GM12878 (cell line): ENCODE measurements around the gene NUDT3. TPM values are rescaled to one million over a fixed set of nuclear protein-coding genes. Genes with fewer than 3 reads are reported as not detected.

Source experiments
- ATAC-seq: fragments of 200-7000 bp; cut with Tn5 transposase; 3 replicates; pipeline ENCODE4 v1.9.1; 2020; ENCODE audit warnings: mild to moderate bottlenecking, moderate library complexity
- BruUV-seq: library from RNA; stranded (reverse); fragments of 400-500 nt; replicated peaks from 2 replicates; lab custom pipeline; 2021; lab: Mats Ljungman, UMichigan
- CTCF ChIA-PET: fragments of 300-600 bp; sonication (Branson Sonifier 250); formaldehyde crosslinking; extraction: SDS; loops from one replicate; lab custom pipeline; 2021; ENCODE audit warnings: inconsistent platforms; lab: Yijun Ruan, JAX
- POLR2A ChIA-PET: fragments of 350-600 bp; formaldehyde crosslinking; extraction: SDS; loops from one replicate; lab custom pipeline; 2021; ENCODE audit warnings: inconsistent platforms; lab: Charles Lee
- RAD21 ChIA-PET: fragments of 300-600 bp; sonication (Branson Sonifier 250); formaldehyde crosslinking; loops from one replicate; lab custom pipeline; 2023; ENCODE audit warnings: antibody characterized with exemption; ENCODE audit not compliant: unreplicated experiment; lab: Charles Lee
- SMC1A ChIA-PET: fragments of 300-600 bp; sonication (Branson Sonifier 250); formaldehyde crosslinking; loops from one replicate; lab custom pipeline; 2023; ENCODE audit not compliant: unreplicated experiment, uncharacterized antibody; lab: Charles Lee
- DNase-seq: peaks from one replicate; pipeline ENCODE4 v3.0.0-alpha.2; 2011; ENCODE audit warnings: low read depth, low spot score
- FAIRE-seq: peaks from 3 replicates; lab custom pipeline; 2011; peaks lifted over from hg19 to GRCh38; lab: Jason Lieb, UNC
- H2AFZ ChIP-seq: 2 replicates; pipeline ENCODE4 v1.6.0; 2011; ENCODE audit warnings: low read depth, low read length, control low read depth; ENCODE audit not compliant: control insufficient read depth
- H3K27ac ChIP-seq: 2 replicates; pipeline ENCODE4 v1.5.1; 2011; ENCODE audit warnings: control low read depth; ENCODE audit not compliant: control insufficient read depth, insufficient read depth
- H3K27me3 ChIP-seq, 2 experiments: replicated peaks in 1 of 2; 2 replicates each; pipeline versions ENCODE4 v1.6.0 to v1.6.1; 2011; ENCODE audit warnings: low read length in 1 of 2; ENCODE audit not compliant: control insufficient read depth in 2 of 2, insufficient read depth in 2 of 2
- H3K36me3 ChIP-seq, 2 experiments: 2 replicates each; pipeline ENCODE4 v1.5.1; 2011; ENCODE audit warnings: low read length in 1 of 2; ENCODE audit not compliant: control insufficient read depth in 2 of 2, insufficient read depth in 2 of 2
- H3K4me1 ChIP-seq: 2 replicates; pipeline ENCODE4 v1.6.1; 2011; ENCODE audit warnings: mild to moderate bottlenecking, low read length, moderate library complexity, mixed read lengths; ENCODE audit not compliant: control insufficient read depth, insufficient read depth
- H3K4me2 ChIP-seq: 2 replicates; pipeline ENCODE4 v1.6.0; 2011; ENCODE audit warnings: control low read depth; ENCODE audit not compliant: control insufficient read depth, insufficient read depth
- H3K4me3 ChIP-seq: fragments of 200-600 bp; sonication (generic); 2 replicates; pipeline ENCODE4 v1.5.1; 2016
- H3K79me2 ChIP-seq: 2 replicates; pipeline ENCODE4 v1.6.0; 2011; ENCODE audit warnings: low read length; ENCODE audit not compliant: control insufficient read depth, insufficient read depth
- H3K9ac ChIP-seq: 2 replicates; pipeline ENCODE4 v1.8.0; 2011; ENCODE audit warnings: low read length, control low read depth, mixed read lengths; ENCODE audit not compliant: control insufficient read depth, insufficient read depth
- H3K9me3 ChIP-seq: replicated peaks from 3 replicates; pipeline ENCODE4 v1.5.1; 2011; ENCODE audit warnings: mild to moderate bottlenecking, low read length; ENCODE audit not compliant: control insufficient read depth, insufficient read depth
- H4K20me1 ChIP-seq: 2 replicates; pipeline ENCODE4 v1.6.0; 2011; ENCODE audit not compliant: control insufficient read depth, insufficient read depth
- BHLHE40 ChIP-seq, 2 experiments: fragments of 450-650 bp in 1 of 2; IDR thresholded peaks; 2 replicates each; pipeline ENCODE4 v1.6.1; 2011 to 2017; ENCODE audit warnings: low read depth in 2 of 2, borderline replicate concordance in 1 of 2, improper control_type of control experiment in 1 of 2, low read length in 1 of 2, mild to moderate bottlenecking in 1 of 2
- HDGF ChIP-seq: fragments of 450-650 bp; IDR thresholded peaks from 2 replicates; pipeline ENCODE4 v1.6.1; 2016; ENCODE audit warnings: antibody characterized with exemption
- IKZF1 ChIP-seq: fragments of 450-650 bp; conservative IDR thresholded peaks from 2 replicates; pipeline ENCODE4 v1.6.1; 2017; ENCODE audit warnings: antibody characterized with exemption, mild to moderate bottlenecking
- NRF1 ChIP-seq: conservative IDR thresholded peaks from 2 replicates; pipeline ENCODE4 v1.6.1; 2011; ENCODE audit warnings: mild to moderate bottlenecking, low read depth, low read length, improper control_type of control experiment
- PML ChIP-seq: IDR thresholded peaks from 2 replicates; pipeline ENCODE4 v1.6.1; 2012; ENCODE audit warnings: low read length, inconsistent platforms
- RB1 ChIP-seq: fragments of 450-650 bp; formaldehyde crosslinking; IDR thresholded peaks from 2 replicates; pipeline ENCODE4 v1.6.1; 2017; ENCODE audit warnings: mild to moderate bottlenecking, borderline replicate concordance
- ZNF207 ChIP-seq: fragments of 450-650 bp; IDR thresholded peaks from 2 replicates; pipeline ENCODE4 v1.6.1; 2014; ENCODE audit warnings: antibody characterized with exemption, mild to moderate bottlenecking, borderline replicate concordance
- WGBS: methylation state at CpG from one replicate; pipeline ENCODE4 v1.1.6; 2016; ENCODE audit warnings: low lambda C conversion rate; ENCODE audit not compliant: insufficient replicate concordance, insufficient coverage; ENCODE audit errors: missing lambda C conversion rate; 5-methylcytosine and 5-hydroxymethylcytosine counted together
- in situ Hi-C: fragments of 300-500 bp; cut with MboI; formaldehyde crosslinking; loops from 9 replicates; pipeline ENCODE4 v1.14.3; 2018; ENCODE audit warnings: mixed read lengths
- intact Hi-C: fragments of 100-400 bp; cut with micrococcal nuclease; formaldehyde crosslinking; loops from one replicate; pipeline ENCODE4 v1.14.2; 2022; ENCODE audit not compliant: unreplicated experiment
- polyA plus RNA-seq, 11 experiments: library from polyadenylated mRNA; depleted of rRNA in 4 of 11; unstranded in 6 of 11; stranded (reverse) in 5 of 11; fragments of >200 nt; fragmentation: Nextera tagmentation in 4 of 11; fragmentation: Illumina TruSeq in 1 of 11; extraction: Ambion mirVana in 4 of 11; extraction: Trizol in 1 of 11; gene quantifications; 1 replicate in 1 of 11; 2 replicates in 10 of 11; pipeline versions ENCODE4 v1.2.1 to v1.2.3, GENCODE V29; 2011 to 2016; ENCODE audit warnings: inconsistent platforms in 2 of 11, missing spikeins in 2 of 11, low read depth in 1 of 11
- total RNA-seq, 4 experiments: library from RNA; depleted of rRNA in 3 of 4; stranded (reverse); fragments of >200 nt in 3 of 4; fragmentation: Illumina TruSeq in 1 of 4; extraction: Trizol in 1 of 4; gene quantifications; 2 replicates each; pipeline versions ENCODE4 v1.2.1 to v1.2.3, GENCODE V29; 2013 to 2021
- TF ChIP-seq, protein P1 (sequence below): fragments of 150-350 bp; IDR thresholded peaks from 2 replicates; pipeline ENCODE4 v1.6.1; 2014; ENCODE audit warnings: mild to moderate bottlenecking, low read depth, low read length
- TF ChIP-seq, protein P2 (sequence below): IDR thresholded peaks from 2 replicates; pipeline ENCODE4 v1.6.1; 2011; ENCODE audit warnings: low read depth, mild to moderate bottlenecking, low read length, moderate library complexity, borderline replicate concordance; ENCODE audit errors: extremely low read depth
- TF ChIP-seq, protein P3 (sequence below): fragments of 450-650 bp; IDR thresholded peaks from 2 replicates; pipeline ENCODE4 v1.6.1; 2017; ENCODE audit warnings: mild to moderate bottlenecking, low read depth, inconsistent platforms; ENCODE audit not compliant: poor library complexity, severe bottlenecking
- TF ChIP-seq, protein P4 (sequence below): fragments of 450-650 bp; IDR thresholded peaks from 2 replicates; pipeline ENCODE4 v1.6.1; 2018; ENCODE audit warnings: mild to moderate bottlenecking, low read depth, moderate library complexity; ENCODE audit not compliant: partially characterized antibody

NUDT3 gene
- total and polyA plus RNA-seq, 10 of the 15 experiments (the other 5 are each of a cell fraction or from before 2014, with no cell fraction given): 2.4 to 32.3 (median 25.5) TPM

DNA sequence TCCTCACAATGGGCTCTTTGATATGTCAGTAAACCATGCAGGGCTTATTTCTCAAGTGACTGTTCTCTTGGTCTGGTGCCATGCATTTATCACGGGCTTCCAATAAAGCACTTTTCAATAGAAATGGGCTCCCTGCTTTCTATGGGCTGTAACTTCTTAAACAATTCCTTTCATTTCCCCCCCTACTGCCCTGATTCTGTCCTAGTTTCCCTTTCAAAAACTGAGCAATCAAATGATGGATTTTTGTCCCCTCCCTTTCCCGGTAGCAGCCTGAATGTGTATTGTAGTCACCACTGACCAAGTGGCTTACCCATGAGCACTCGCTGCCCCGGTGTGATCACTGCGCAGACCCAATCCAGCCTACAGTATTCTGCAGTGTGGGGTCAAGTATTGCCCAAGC lies 19.5 kb upstream of the NUDT3 start:
- Histone ChIP-seq H3K27ac (no peak overlapping the region), H3K9me3 (no peaks in the 10 kb centered on the region), H3K4me2 (no peak overlapping the region), H3K9ac (no peak overlapping the region), H3K36me3 (peaks cover under 1 to 15% of the 10 kb centered on the region in 2 experiments), H3K27me3 (no peaks in the 10 kb centered on the region), H2AFZ (no peak overlapping the region), H3K79me2 (no peaks in the 10 kb centered on the region), H4K20me1 (no peaks in the 10 kb centered on the region; the same call in 1 of the 2 replicates), H3K4me1 (no peaks in the 10 kb centered on the region), H3K4me3 (no peak overlapping the region)
- no peak for DNase-seq
- CTCF ChIA-PET: interaction anchor here (5.1 kb wide), 1 partner anchor 163 kb away, joined by 180 read pairs; the partner anchor contains the start of gene SMIM29
- RAD21 ChIA-PET: interaction anchor here (2.1 kb wide), 1 partner anchor 162 kb away, joined by 13 read pairs; the partner anchor contains the start of gene SMIM29
- 100% methylated on average over 5 of the region's 5 CpGs for WGBS
- TF ChIP-seq, protein P1, sequence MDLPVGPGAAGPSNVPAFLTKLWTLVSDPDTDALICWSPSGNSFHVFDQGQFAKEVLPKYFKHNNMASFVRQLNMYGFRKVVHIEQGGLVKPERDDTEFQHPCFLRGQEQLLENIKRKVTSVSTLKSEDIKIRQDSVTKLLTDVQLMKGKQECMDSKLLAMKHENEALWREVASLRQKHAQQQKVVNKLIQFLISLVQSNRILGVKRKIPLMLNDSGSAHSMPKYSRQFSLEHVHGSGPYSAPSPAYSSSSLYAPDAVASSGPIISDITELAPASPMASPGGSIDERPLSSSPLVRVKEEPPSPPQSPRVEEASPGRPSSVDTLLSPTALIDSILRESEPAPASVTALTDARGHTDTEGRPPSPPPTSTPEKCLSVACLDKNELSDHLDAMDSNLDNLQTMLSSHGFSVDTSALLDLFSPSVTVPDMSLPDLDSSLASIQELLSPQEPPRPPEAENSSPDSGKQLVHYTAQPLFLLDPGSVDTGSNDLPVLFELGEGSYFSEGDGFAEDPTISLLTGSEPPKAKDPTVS: no peak
- TF ChIP-seq BHLHE40 (IDR thresholded peaks at IDR 0.05; ENCODE audit: borderline replicate concordance in 1 of 2, low read depth in 2 of 2, low read length in 1 of 2) (no peak), HDGF (no peak), RB1 (no peak), IKZF1 (no peak), ZNF207 (no peak), NRF1 (no peak), PML (no peak)
- TF ChIP-seq, protein P2, sequence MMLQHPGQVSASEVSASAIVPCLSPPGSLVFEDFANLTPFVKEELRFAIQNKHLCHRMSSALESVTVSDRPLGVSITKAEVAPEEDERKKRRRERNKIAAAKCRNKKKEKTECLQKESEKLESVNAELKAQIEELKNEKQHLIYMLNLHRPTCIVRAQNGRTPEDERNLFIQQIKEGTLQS: no peak
- TF ChIP-seq, protein P3, sequence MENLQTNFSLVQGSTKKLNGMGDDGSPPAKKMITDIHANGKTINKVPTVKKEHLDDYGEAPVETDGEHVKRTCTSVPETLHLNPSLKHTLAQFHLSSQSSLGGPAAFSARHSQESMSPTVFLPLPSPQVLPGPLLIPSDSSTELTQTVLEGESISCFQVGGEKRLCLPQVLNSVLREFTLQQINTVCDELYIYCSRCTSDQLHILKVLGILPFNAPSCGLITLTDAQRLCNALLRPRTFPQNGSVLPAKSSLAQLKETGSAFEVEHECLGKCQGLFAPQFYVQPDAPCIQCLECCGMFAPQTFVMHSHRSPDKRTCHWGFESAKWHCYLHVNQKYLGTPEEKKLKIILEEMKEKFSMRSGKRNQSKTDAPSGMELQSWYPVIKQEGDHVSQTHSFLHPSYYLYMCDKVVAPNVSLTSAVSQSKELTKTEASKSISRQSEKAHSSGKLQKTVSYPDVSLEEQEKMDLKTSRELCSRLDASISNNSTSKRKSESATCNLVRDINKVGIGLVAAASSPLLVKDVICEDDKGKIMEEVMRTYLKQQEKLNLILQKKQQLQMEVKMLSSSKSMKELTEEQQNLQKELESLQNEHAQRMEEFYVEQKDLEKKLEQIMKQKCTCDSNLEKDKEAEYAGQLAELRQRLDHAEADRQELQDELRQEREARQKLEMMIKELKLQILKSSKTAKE: no peak
- TF ChIP-seq, protein P4, sequence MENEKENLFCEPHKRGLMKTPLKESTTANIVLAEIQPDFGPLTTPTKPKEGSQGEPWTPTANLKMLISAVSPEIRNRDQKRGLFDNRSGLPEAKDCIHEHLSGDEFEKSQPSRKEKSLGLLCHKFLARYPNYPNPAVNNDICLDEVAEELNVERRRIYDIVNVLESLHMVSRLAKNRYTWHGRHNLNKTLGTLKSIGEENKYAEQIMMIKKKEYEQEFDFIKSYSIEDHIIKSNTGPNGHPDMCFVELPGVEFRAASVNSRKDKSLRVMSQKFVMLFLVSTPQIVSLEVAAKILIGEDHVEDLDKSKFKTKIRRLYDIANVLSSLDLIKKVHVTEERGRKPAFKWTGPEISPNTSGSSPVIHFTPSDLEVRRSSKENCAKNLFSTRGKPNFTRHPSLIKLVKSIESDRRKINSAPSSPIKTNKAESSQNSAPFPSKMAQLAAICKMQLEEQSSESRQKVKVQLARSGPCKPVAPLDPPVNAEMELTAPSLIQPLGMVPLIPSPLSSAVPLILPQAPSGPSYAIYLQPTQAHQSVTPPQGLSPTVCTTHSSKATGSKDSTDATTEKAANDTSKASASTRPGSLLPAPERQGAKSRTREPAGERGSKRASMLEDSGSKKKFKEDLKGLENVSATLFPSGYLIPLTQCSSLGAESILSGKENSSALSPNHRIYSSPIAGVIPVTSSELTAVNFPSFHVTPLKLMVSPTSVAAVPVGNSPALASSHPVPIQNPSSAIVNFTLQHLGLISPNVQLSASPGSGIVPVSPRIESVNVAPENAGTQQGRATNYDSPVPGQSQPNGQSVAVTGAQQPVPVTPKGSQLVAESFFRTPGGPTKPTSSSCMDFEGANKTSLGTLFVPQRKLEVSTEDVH: no peak
- ATAC-seq: no peak
- intact Hi-C loops (no loop called here), in situ Hi-C loops (no loop called here)
- BruUV-seq: no TSS peak
- no peak for FAIRE-seq
- POLR2A ChIA-PET: no interaction called here
- SMC1A ChIA-PET: interaction anchor here (1.7 to 7.9 kb wide), 2 partner anchors 10 to 163 kb away, joined by 5 to 152 read pairs; partner anchors contain the start of gene SMIM29
